Amygdala (tissue), 56 donors: ENCODE data around the gene PTPRN2.
A peak's percentile ranks its signal among the peaks of the same experiment; 100 is the strongest.

ENCODE experiments used
- DNase-seq, 56 donors: peaks; one replicate each; lab custom pipeline; 2025; lab: John Stamatoyannopoulos, UW

Gene PTPRN2

GRCh38 chr7:158558816-158559215 lies 28.8 kb downstream of the PTPRN2 start:
- no peak for DNase-seq

GRCh38 chr7:158557441-158557755 lies 30.2 kb downstream of the PTPRN2 start:
- no peak for DNase-seq

GRCh38 chr7:158556721-158557440 lies 30.7 kb downstream of the PTPRN2 start:
- no peak for DNase-seq

- no peak for DNase-seq
Observed at GRCh38 chr7:158555034-158555520, 32.5 kb downstream of the PTPRN2 start.

GRCh38 chr7:158550886-158551452 lies 36.7 kb downstream of the PTPRN2 start:
- no peak for DNase-seq

- DNase-seq = no peak
Observed at GRCh38 chr7:158550394-158550700, 37.3 kb downstream of the PTPRN2 start.

GRCh38 chr7:158549616-158550393 lies 37.8 kb downstream of the PTPRN2 start:
- DNase-seq = peak in 26 of 56 donors; percentile 9 to 65 (median 36)

DNA sequence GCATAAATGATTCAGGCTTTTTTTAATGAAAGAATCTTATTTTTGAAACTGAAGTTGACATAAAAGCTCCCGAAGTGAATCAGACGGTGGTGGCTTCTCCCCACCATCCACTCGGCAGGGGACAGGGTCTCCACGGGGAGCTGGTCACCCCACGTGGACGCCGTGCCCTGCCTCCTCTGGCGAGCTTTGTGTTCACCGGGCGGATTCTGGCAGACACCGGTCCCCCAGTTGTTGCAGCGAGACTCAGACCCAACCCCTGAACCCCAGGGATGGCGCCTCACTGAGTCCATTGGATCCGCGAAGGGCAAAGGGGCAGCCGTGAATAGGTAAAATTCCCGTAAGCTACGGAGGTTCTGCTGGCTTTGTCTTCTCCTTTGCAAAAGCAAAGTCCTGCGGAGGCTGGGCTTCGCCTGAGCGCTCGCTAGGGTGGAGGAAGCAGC lies 38.4 kb downstream of the PTPRN2 start:
- peak in 8 of 56 donors; percentile 8 to 49 (median 22) for DNase-seq

- no peak for DNase-seq
Observed at GRCh38 chr7:158548726-158549125, 38.9 kb downstream of the PTPRN2 start.

GRCh38 chr7:158547817-158548216 lies 39.8 kb downstream of the PTPRN2 start:
- DNase-seq = no peak

DNA sequence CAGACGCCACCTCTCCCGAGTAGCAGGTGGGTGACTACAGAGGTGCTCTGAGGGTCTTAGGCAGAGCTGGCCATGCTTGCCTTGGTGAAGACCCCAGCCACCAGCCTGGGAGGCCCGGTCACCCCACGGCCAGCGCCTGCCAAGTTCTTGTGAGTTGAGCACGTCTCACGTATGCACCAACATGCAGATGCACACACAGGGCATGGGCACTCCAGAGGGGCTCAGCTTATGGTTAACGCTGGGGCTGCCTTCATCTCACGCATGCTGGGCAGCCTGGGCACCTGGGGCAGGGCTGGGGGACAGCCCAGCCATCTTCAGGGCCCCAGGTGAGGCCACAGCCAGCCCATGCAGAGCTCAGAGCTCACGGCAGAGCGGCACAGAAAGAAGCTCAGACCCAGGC lies 41.0 kb downstream of the PTPRN2 start:
- DNase-seq = no peak

GRCh38 chr7:158546214-158546613 lies 41.4 kb downstream of the PTPRN2 start:
- DNase-seq = no peak

DNA sequence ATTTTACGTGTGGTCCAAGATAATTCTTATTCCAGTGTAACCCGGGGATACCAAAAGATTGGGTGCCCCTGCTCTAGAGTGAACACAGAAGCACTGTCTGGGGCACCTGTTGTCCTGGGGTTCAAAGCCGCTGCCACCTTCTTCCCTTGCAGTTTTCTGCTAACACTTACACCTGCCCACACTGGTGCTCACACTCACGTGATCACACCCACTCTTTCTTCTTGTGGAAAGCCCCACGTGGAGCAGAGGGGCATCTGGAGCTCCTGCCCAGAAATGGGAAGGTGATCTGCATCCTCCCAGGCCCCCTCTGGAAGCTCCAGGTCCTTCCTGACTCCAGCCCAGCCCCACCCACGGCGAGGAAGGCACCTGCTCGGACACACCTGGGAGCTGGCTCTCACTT lies 42.9 kb downstream of the PTPRN2 start:
- DNase-seq = no peak

DNA sequence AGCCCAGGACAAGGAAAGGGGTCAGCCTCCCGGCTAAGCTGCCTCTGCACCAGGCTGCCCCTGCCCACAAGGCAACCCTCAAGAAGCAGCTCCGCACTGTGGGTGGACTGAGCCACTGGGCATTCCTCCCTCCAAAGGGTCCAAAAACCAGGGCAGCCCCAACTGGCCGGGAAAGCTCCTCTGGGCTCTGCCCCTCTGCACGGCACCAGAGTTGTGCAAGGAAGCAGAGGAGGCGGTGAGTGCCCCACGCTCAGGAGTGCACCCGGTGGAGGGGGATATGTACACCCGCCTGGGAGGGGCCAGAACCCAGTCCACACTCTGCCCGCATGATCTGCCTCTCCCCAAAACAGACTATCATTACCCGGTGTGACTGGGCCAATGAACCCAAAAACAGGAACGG lies 43.8 kb downstream of the PTPRN2 start:
- no peak for DNase-seq

GRCh38 chr7:158542651-158543566 lies 44.7 kb downstream of the PTPRN2 start:
- no peak for DNase-seq

GRCh38 chr7:158541346-158542010 lies 46.1 kb downstream of the PTPRN2 start:
- DNase-seq = peak in 23 of 56 donors; percentile 5 to 65 (median 22)

GRCh38 chr7:158539711-158540146 lies 47.9 kb downstream of the PTPRN2 start:
- DNase-seq = no peak

- DNase-seq = no peak
Observed at GRCh38 chr7:158538156-158538946, 49.3 kb downstream of the PTPRN2 start.

DNA sequence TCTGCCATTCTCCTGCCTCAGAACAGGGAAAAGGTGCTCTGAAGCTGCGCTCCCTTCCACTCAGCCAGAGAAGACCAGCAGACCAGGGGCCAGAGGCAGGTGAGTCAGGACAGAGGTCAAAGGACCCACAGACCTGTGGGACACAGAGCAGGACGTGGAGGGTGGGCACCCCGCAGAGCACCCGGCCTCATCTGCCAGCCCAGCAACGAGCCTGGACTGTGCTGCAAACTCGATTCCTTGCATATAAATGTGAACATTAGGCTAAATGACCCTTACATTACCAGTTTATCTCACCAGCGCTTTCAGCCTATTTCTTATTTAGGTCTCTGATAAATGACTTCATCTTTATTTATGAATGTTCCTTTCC lies 50.1 kb downstream of the PTPRN2 start:
- DNase-seq = no peak
